Kidney (tissue), 14 donors: ENCODE data around the gene PLA2R1. TPM values are rescaled to one million over a fixed set of nuclear protein-coding genes. Genes with fewer than 3 reads are reported as not detected.

Experiments
- DNase-seq, 5 donors: peaks; one replicate each; pipeline ENCODE4 v3.0.0-alpha.2; 2013 to 2020
- FAIRE-seq: peaks from 2 replicates; lab custom pipeline; 2012; peaks lifted over from hg19 to GRCh38; lab: Jason Lieb, UNC
- H3K27ac ChIP-seq, 2 donors: one replicate each; pipeline ENCODE4 v1.7.0; 2013; ENCODE audit warnings: low read depth in 2 of 2, low read length in 2 of 2, inconsistent platforms in 1 of 2
- H3K27me3 ChIP-seq: one replicate; pipeline ENCODE4 v1.7.1; 2013; ENCODE audit warnings: low read length, inconsistent platforms; ENCODE audit not compliant: control insufficient read depth, insufficient read depth
- H3K36me3 ChIP-seq, 3 donors: one replicate each; pipeline versions ENCODE4 v1.7.0 to v1.7.1; 2013; ENCODE audit warnings: low read length in 3 of 3, control low read depth in 1 of 3, inconsistent platforms in 1 of 3; ENCODE audit not compliant: insufficient read depth in 3 of 3, control insufficient read depth in 2 of 3
- H3K4me1 ChIP-seq, 3 donors: one replicate each; pipeline versions ENCODE4 v1.7.0 to v1.7.1; 2013; ENCODE audit warnings: low read length in 3 of 3, inconsistent platforms in 1 of 3, low read depth in 1 of 3; ENCODE audit not compliant: control insufficient read depth in 2 of 3, insufficient read depth in 2 of 3
- H3K4me3 ChIP-seq, 3 donors: one replicate each; pipeline versions ENCODE4 v1.7.0 to v1.8.1; 2013; ENCODE audit warnings: low read length in 3 of 3, control low read depth in 1 of 3, inconsistent platforms in 1 of 3
- H3K9ac ChIP-seq, 3 donors: one replicate each; pipeline versions ENCODE4 v1.7.0 to v1.7.1; 2013; ENCODE audit warnings: low read length in 3 of 3, control low read depth in 1 of 3, inconsistent platforms in 1 of 3
- H3K9me3 ChIP-seq, 3 donors: one replicate each; pipeline versions ENCODE4 v1.7.0 to v1.7.1; 2013; ENCODE audit warnings: low read length in 3 of 3, control low read depth in 1 of 3, inconsistent platforms in 1 of 3; ENCODE audit not compliant: control insufficient read depth in 2 of 3, insufficient read depth in 1 of 3
- CTCF ChIP-seq: IDR thresholded peaks from 3 replicates; pipeline ENCODE4 v1.5.1; 2012; ENCODE audit warnings: mild to moderate bottlenecking, moderate library complexity, borderline replicate concordance; ENCODE audit not compliant: insufficient read depth; ENCODE audit errors: extremely low read depth
- intact Hi-C: fragments of 100-400 bp; cut with DNase I; formaldehyde crosslinking; loops from one replicate; pipeline ENCODE4 v1.11.1; 2022
- polyA plus RNA-seq: library from polyadenylated mRNA; stranded (reverse); fragments of 350-450 nt; fragmentation: Illumina TruSeq; extraction: RNeasy Lipid Tissue Mini Kit (QIAGEN cat#74804); gene quantifications from one replicate; pipeline ENCODE4 v1.2.3, GENCODE V29; 2014; ENCODE audit warnings: low read depth, low replicate concordance; ENCODE audit not compliant: insufficient read depth
- total RNA-seq: library from RNA; stranded (reverse); fragmentation: NEBNext Ultra II Directional; extraction: Animal tissue kit (Norgen Biotek cat#: 25700); gene quantifications from one replicate; pipeline ENCODE4 v1.2.1, GENCODE V29; 2021
- donor health status: control.
- donor health status: control.
- donor health status: control.
- donor health status: control.
- donor health status: control.
- donor health status: DM: yes; HTN: yes; CAD: no.
- donor health status: Normal renal cell carcinoma (clear cell type).

Gene PLA2R1
- total and polyA plus RNA-seq, 2 donors from 2014 or later = 6.6 to 71.9 TPM

DNA sequence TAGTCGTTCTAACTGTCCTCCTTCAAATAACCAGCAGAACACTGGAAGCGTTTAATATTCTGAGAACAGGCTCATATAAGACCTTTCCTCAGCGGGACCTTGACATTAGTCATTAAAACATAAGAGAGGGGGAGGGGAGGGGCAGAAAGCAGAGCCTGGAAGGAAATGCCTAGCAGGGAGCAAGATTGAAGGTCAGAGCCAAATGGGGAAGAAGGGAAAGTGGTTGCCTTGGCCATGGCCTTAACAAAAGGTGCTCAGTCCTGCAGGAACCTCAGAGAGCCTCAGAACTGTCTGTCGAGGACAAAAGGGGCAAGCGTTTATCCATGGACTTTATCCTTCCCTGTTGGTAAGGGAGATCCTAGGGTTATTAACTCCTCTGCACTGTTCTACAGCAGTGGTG lies 856 bp upstream of the PLA2R1 start:
- Histone ChIP-seq H3K4me3 (peak overlapping the region; percentile 68 to 82 (median 77)), H3K4me1 (peaks cover 0 to 2% (median 0%) of the 10 kb centered on the region in 3 donors), H3K9ac (peak overlapping the region in 1 of 3 donors; percentile 67), H3K27ac (peak overlapping the region in 1 of 2 donors; percentile 23), H3K36me3 (no peaks in the 10 kb centered on the region), H3K27me3 (no peaks in the 10 kb centered on the region), H3K9me3 (no peaks in the 10 kb centered on the region)
- no peak for TF ChIP-seq CTCF
- intact Hi-C loops = no loop called here
- DNase-seq = peak in 2 of 5 donors; percentile 28 to 29
- FAIRE-seq = no peak

- DNase-seq = peak in 4 of 5 donors; percentile 17 to 81 (median 52)
- peaks cover 0 to 2% (median 0%) of the 10 kb centered on the region in 3 donors for H3K4me1 ChIP-seq
- no peak for TF ChIP-seq CTCF
These were observed 497 bp downstream of the PLA2R1 start for GRCh38 chr2:160061944-160062291.

DNA sequence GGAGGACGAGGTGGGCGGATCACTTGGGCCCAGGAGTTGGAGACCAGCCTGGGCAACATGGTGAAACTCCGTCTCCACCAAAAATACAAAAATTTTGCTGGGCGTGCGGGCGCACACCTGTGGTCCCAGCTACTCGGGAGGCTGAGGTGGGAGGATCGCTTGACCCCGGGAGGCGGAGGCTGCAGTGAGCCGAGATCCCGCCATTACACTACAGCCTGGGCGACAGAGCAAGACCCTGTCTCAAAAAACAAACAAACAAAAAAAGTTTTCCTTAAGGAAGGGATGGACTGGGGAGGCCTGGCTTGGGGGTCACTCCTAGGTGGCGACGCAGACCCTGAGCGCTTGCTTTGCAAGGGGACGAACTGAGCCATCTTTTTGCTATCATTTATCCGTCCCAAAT lies 882 bp downstream of the PLA2R1 start:
- Histone ChIP-seq H3K4me3 (peak overlapping the region; percentile 41 to 82 (median 77)), H3K4me1 (peaks cover 0 to 2% (median 0%) of the 10 kb centered on the region in 3 donors), H3K27ac (no peak overlapping the region), H3K36me3 (no peaks in the 10 kb centered on the region), H3K27me3 (no peaks in the 10 kb centered on the region), H3K9me3 (no peaks in the 10 kb centered on the region), H3K9ac (peak overlapping the region in 2 of 3 donors; percentile 17 to 22)
- intact Hi-C loops = no loop called here
- no peak for TF ChIP-seq CTCF
- FAIRE-seq (no peak), DNase-seq (no peak)

More at GRCh38 chr2:160061944-160062291, 497 bp downstream of the PLA2R1 start:
- no peaks in the 10 kb centered on the region for H3K36me3 ChIP-seq
- intact Hi-C loops = no loop called here
- H3K9ac ChIP-seq = peak overlapping the region; percentile 17 to 43 (median 22)
- peak overlapping the region; percentile 10 to 49 for H3K27ac ChIP-seq
- H3K27me3 ChIP-seq = no peaks in the 10 kb centered on the region
- H3K4me3 ChIP-seq = peak overlapping the region; percentile 68 to 82 (median 77)
- no peak for FAIRE-seq
- no peaks in the 10 kb centered on the region for H3K9me3 ChIP-seq

GRCh38 chr2:160060297-160060696 lies 2.1 kb downstream of the PLA2R1 start:
- DNase-seq (no peak), FAIRE-seq (no peak)
- Histone ChIP-seq H3K36me3 (no peaks in the 10 kb centered on the region), H3K9ac (peak overlapping the region in 1 of 3 donors; percentile 23), H3K9me3 (no peaks in the 10 kb centered on the region), H3K27me3 (no peaks in the 10 kb centered on the region), H3K4me1 (peaks cover 0 to 2% (median 2%) of the 10 kb centered on the region in 3 donors), H3K27ac (no peak overlapping the region), H3K4me3 (peak overlapping the region in 2 of 3 donors; percentile 2 to 82)
- intact Hi-C loops = no loop called here
- TF ChIP-seq CTCF = no peak
